Ramos (cell line): ENCODE results near the gene LENG8.
"Not testable (repeated sequence)": the region's sequence is repeated elsewhere in the genome, so short reads cannot be mapped to it uniquely, and the experiment has no call there.

Experiments used
- in situ Hi-C: fragments of 300-500 bp; cut with MboI; formaldehyde crosslinking; loops from one replicate; pipeline ENCODE4 v1.14.3; 2022; ENCODE audit warnings: low sequenced_read_pairs; ENCODE audit not compliant: unreplicated experiment

The LENG8 gene

GRCh38 chr19:54475706-54476105 lies 26.7 kb downstream of the LENG8 start:
- in situ Hi-C loops: loop anchor here (5.0 kb wide), 1 partner anchor 197 kb away; no protein-coding TSS in a partner anchor

DNA sequence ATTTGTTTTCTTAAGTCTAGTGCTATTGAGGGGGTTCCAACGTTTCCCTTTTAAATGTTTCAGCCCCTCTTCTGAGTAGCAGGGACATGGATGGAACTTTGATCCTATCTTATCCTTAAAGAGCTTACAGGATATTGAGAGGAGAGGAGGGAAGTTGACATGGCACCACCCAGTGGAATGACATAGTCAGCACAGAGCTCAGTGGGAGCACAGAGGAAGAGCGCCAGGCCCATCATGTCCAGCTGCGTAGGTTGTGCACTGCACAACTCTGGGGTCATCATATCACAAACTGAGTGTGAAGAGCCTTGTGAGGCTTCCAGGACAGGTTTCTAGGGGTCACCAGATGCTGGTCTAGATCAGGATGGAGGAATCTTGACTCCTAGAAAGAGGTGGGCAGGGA lies 28.7 kb downstream of the LENG8 start:
- in situ Hi-C loops: loop anchor here (5.0 kb wide), 1 partner anchor 195 kb away; no protein-coding TSS in a partner anchor

- in situ Hi-C loops: loop anchor here (5.0 kb wide), 1 partner anchor 194 kb away; no protein-coding TSS in a partner anchor
Observed at GRCh38 chr19:54478677-54479266, 29.8 kb downstream of the LENG8 start.

DNA sequence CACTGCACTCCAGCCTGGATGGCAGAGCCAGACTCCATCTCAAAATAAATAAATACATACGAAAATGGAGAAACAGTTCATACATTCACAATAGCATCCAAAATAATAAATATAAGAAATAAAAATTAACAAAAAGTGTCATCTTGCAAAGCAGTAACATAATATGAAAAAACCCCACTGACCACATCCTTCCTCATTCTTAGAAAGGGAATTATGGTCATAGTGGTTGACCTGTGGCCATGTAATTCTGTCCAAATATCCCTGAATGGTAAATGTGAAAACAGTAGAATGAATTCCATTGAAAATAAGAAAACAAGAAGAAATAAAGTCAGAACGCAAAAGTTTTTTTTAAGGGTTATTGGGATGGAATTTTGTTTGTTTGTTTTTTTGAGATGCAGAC lies 31.1 kb downstream of the LENG8 start:
- in situ Hi-C loops: no loop called here

DNA sequence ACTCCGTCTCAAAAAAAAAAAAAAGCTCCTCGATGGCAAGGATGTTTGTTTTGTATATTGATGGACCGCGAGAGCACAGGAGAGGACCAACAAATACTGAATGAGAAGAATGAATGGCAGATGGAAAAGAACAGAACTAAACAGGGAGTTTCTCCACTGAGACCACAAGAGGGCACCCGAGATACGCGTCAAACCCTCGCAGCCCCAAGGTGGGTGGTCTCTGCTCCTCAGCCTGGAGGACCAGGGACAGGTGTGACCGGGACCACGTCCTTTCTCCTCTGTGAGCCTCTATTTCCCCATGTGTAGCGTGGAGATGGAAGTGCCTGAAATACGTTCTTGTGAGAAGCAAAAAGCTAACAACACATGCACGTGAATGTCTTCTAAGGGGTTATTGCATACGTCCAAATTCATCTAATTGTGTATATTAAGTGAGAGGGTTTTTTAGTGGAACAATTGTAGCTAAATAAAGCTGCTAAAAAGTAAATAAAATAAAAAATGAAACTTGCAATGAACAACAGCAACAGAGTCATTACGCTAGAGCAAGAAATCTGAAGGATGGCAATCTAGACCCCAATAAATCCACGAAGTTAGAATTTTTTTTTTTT lies 32.4 kb downstream of the LENG8 start:
- in situ Hi-C loops: no loop called here

DNA sequence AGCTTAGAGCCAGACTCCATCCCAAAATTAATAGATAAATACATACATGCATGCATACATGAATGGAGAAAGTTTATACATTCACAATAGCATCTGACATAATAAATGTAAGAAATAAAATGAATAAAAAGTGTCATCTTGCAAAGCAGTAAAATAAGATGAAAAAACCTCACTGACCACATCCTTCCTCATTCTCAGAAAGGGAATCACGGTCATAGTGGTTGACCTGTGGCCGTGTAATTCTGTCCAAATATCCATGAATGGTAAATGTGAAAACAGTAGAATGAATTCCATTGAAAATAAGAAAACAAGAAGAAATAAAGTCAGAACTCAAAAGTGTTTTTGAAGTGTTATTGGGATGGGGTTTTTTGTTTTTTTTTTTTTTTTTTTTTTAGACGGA lies 33.9 kb downstream of the LENG8 start:
- in situ Hi-C loops: no loop called here

DNA sequence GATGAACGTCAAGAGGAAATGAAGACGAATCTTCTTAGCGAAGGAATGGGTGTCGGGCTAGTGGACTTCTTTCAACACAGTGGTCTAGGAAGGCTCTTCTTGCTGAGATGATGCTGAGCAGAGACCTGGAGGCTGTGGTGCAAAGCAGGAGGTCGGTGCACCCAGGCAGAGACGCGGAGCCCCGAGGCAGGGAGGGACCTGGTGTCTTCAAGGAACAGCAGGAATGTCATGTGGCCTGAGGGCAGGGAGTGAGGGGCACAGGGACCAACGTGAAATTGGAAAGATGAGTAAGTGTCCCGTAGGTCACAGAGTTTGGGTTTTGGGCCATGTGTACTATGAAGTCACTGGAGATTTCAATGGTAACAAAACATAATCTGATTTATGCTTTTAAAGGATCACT lies 35.5 kb downstream of the LENG8 start:
- in situ Hi-C loops: no loop called here

DNA sequence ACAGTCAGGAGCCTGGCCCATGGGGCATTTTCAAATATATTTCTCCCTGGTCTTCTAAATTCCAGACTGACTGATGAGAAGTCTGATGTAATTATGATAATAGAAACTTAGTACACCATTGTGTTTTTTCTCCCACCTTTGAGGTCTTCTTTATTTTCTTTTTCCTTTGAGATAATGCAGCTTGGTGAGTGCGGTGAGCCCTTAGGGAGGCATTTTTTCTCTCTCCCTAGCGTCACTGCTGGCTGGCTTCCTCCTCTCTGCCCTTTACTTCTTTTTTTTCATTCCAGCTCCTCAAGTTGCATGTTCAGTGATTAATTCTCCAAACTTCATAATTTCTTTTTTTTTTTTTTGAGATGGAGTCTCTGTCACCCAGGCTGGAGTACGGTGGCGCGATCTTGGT lies 36.9 kb downstream of the LENG8 start:
- in situ Hi-C loops: no loop called here

DNA sequence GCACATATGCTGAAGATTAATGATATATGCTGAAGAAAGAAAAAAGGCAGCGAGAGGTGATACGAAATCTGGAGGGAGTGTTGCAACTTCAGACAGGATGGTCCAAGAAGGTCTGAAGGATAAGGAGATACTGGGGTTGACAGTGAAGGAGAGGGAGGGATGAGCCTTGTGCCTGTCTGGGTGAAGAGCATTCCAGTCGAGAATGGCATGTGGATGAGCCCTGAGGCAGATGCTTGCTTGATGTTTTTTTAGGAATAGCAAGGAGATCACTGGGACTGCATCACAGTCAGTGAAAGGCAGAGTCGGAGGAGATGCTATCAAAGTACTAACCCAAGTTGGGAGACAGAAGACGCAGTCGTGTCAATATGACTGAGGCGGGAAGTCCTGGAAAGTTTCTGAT lies 40.3 kb downstream of the LENG8 start:
- in situ Hi-C loops: no loop called here

GRCh38 chr19:54489766-54490165 lies 40.8 kb downstream of the LENG8 start:
- in situ Hi-C loops: no loop called here

- in situ Hi-C loops: no loop called here
Observed at GRCh38 chr19:54492568-54492967, 43.6 kb downstream of the LENG8 start.

DNA sequence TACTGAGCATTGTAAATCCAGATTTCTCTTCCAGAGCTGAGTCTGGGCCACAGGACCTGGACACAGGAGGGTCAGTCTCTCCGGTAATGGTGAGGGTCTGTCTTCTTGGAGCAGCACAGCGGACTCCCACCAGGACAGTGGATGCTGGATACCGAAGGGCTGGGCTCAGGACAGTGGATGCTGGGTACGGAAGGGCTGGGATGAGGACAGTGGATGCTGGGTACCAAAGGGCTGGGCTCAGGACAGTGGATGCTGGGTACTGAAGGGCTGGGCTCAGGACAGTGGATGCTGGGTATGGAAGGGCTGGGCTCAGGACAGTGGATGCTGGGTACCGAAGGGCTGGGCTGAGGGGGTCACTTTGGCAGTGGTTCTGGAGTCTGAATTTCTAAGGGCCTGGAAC lies 44.1 kb downstream of the LENG8 start:
- in situ Hi-C loops: not testable (repeated sequence)

DNA sequence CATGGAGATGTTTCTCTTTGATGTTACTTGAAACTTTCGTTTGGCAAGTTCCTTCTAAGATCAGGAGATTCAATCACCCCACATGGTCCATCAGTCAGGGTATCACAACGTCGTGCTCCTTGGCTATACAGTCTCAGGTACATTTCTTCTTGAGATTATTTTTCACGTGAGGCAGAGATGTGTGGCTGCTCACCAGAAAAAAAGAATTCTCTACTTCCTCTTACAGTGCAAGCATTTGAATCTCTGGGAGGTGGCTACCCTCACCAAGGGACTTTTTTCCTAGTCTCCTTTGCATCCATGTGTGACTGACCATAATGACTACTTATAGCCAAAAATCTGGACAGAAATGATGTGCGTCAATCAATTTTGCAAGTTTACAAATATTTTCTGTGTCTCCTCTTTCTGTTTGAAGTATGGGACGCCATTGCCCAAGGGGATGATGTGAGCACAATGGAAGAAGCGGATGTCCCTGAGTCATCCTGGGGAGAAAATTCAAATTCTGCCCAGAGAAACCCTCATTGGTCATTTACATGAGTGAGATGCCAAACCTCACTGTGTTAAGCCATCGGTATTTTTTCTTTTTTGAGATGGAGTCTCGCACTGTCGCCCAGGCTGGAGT lies 45.1 kb downstream of the LENG8 start:
- in situ Hi-C loops: no loop called here

GRCh38 chr19:54495284-54495683 lies 46.3 kb downstream of the LENG8 start:
- in situ Hi-C loops: not testable (repeated sequence)

DNA sequence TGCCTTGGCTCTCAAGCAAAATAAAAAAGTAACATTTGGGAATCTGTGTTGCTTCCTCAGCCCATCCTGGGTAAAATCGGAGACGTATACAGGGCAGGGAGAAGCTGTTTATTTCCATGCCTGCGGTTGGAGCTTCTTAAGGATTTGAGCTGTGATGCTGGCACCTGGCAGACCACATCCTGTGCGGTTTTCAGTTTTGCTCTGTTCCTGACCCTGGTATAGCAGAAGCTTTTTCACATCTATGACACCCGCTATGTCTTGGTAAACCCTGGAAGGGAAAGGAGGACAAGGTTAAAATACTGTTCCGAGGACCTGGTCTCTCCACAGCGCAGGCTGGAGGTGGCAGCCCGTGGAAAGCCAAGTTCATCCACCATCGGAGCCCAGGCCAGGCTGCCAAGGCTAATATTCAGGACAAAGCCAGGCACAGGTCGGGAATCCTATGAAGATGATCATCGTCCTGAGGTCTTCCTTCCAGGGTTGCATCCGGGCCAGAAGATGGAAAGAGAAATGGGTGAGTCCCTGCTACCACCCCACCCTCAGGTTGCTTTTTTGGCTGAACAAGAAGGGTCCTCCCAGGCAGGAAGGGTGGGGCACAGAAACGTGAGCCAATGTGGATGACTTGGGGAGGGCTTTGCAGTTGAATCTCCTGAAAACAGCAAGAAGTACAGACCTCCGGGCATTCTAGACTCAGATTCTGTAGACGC lies 48.9 kb downstream of the LENG8 start:
- in situ Hi-C loops: not testable (repeated sequence)

GRCh38 chr19:54498451-54498772 lies 49.4 kb downstream of the LENG8 start:
- in situ Hi-C loops: not testable (repeated sequence)

GRCh38 chr19:54502518-54503048 lies 53.6 kb downstream of the LENG8 start, which contains the start of gene LAIR2:
LAIR2 (plus strand) TSS chr19:54502831; CDS start chr19:54502919, 88 bp downstream.
- in situ Hi-C loops: no loop called here

GRCh38 chr19:54505542-54505941 lies 56.5 kb downstream of the LENG8 start:
- in situ Hi-C loops: not testable (repeated sequence)

DNA sequence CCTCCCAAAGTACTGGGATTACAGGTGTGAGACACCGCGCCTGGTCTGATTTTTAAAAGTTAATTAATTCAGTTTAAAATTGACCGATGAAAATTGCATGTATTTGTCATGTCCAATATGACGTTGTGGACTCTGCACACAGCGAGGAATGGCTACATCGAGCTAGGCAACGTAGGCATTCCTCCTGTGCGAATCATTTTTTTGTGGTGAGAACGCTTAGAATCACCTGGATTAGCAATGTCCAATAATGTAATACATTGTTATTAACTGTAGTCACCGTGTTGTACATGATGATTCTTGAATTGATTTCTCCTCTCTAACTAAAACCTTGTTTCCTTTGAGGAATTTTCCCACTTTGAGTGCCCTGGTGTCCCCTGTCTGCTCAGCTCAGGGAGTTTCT lies 57.1 kb downstream of the LENG8 start:
- in situ Hi-C loops: no loop called here

DNA sequence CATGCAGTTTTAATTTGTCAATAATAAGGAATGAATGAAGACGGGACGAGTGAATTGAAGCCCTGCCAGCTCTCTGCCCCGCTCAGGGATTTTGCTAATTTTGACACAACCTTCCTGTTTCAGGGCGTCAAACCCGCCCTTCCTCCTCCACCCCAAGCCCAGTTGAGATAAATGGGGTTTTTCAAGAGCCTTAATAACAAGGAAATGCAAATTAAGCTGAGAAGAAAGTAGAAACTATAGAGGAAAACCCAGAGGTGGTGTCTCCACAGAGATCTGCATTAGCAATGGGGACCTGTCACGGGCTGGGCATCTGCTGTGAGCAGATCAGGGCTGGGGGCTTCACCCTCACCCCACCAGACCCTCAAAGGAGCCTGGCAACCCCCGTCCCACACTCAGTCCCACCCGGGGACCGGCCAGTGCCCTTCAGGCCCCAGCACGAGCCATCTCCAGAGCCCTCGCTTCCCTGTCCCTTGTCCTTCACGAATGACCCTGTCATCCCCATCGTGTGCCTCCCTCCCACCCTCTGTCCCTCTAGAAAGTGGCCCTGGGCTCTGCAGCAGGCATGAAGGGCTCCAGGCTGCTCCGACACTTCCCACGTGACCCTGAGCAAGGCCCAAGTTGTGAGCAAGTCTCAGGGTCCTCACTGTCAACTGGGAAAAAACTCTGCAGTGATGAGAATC lies 58.2 kb downstream of the LENG8 start:
- in situ Hi-C loops: not testable (repeated sequence)
